OCI-LY7 (cell line): ENCODE results near the gene RPS6KA2. TPM values are rescaled to one million over a fixed set of nuclear protein-coding genes. Genes with fewer than 3 reads are reported as not detected.

Source experiments
- BruUV-seq: library from RNA; stranded (reverse); fragments of 400-500 nt; replicated peaks from 2 replicates; lab custom pipeline; 2021; lab: Mats Ljungman, UMichigan
- CTCF ChIA-PET: fragments of 300-600 bp; sonication (Branson Sonifier 250); formaldehyde crosslinking; loops from one replicate; lab custom pipeline; 2022; ENCODE audit warnings: antibody characterized with exemption; ENCODE audit not compliant: unreplicated experiment; lab: Charles Lee
- POLR2A ChIA-PET: fragments of 300-600 bp; sonication (Branson Sonifier 250); formaldehyde crosslinking; loops from one replicate; lab custom pipeline; 2022; ENCODE audit warnings: antibody characterized with exemption; lab: Charles Lee
- DNase-seq: peaks from one replicate; pipeline ENCODE4 v3.0.0-alpha.2; 2015; ENCODE audit warnings: low spot score
- H2AFZ ChIP-seq: fragments of 200-600 bp; sonication (generic), shearing (Covaris generic); 2 replicates; pipeline ENCODE4 v1.6.1; 2014; ENCODE audit warnings: mild to moderate bottlenecking, antibody characterized with exemption, low read length, moderate library complexity
- H3K27ac ChIP-seq: fragments of 200-600 bp; sonication (generic); 2 replicates; pipeline ENCODE4 v1.5.1; 2014; ENCODE audit warnings: mixed run types, low read depth, mild to moderate bottlenecking, moderate library complexity, low read length, inconsistent platforms; ENCODE audit not compliant: poor library complexity, severe bottlenecking
- H3K36me3 ChIP-seq: fragments of 200-600 bp; sonication (generic); 2 replicates; pipeline ENCODE4 v1.6.1; 2014; ENCODE audit warnings: mild to moderate bottlenecking, antibody characterized with exemption, low read length, moderate library complexity, mixed read lengths; ENCODE audit not compliant: insufficient read depth
- H3K4me1 ChIP-seq: fragments of 200-600 bp; sonication (generic); 2 replicates; pipeline ENCODE4 v1.5.1; 2014; ENCODE audit warnings: mild to moderate bottlenecking, low read length; ENCODE audit not compliant: insufficient read depth, poor library complexity, severe bottlenecking
- H3K4me2 ChIP-seq: fragments of 200-600 bp; sonication (generic); 2 replicates; pipeline ENCODE4 v1.6.1; 2014; ENCODE audit warnings: mild to moderate bottlenecking, low read length
- H3K4me3 ChIP-seq: fragments of 200-600 bp; sonication (generic); 2 replicates; pipeline ENCODE4 v1.5.1; 2014; ENCODE audit warnings: mild to moderate bottlenecking, low read depth, low read length; ENCODE audit not compliant: poor library complexity, severe bottlenecking
- H3K79me2 ChIP-seq: fragments of 200-600 bp; sonication (generic); 2 replicates; pipeline ENCODE4 v1.6.1; 2016; ENCODE audit warnings: low read depth, mild to moderate bottlenecking, low read length, moderate library complexity, mixed read lengths; ENCODE audit not compliant: insufficient read depth
- H3K9me2 ChIP-seq: fragments of 200-600 bp; sonication (generic); 2 replicates; pipeline ENCODE4 v1.6.1; 2016; ENCODE audit warnings: mild to moderate bottlenecking, low read length, mixed read lengths; ENCODE audit not compliant: insufficient read depth
- H3K9me3 ChIP-seq: fragments of 200-600 bp; sonication (generic); 2 replicates; pipeline ENCODE4 v1.6.1; 2014; ENCODE audit warnings: mild to moderate bottlenecking, mixed run types, low read length, mixed read lengths
- H4K20me1 ChIP-seq: fragments of 200-600 bp; sonication (generic); 2 replicates; pipeline ENCODE4 v1.6.1; 2014; ENCODE audit warnings: mild to moderate bottlenecking, antibody characterized with exemption, low read length, moderate library complexity, mixed read lengths; ENCODE audit not compliant: insufficient read depth
- EZH2phosphoT487 ChIP-seq: fragments of 200-600 bp; sonication (generic); IDR thresholded peaks from 2 replicates; pipeline ENCODE4 v1.6.1; 2018; ENCODE audit warnings: low read depth, borderline replicate concordance, mild to moderate bottlenecking, mixed run types, antibody characterized with exemption, low read length, moderate library complexity, mixed read lengths
- intact Hi-C: fragments of 100-400 bp; cut with micrococcal nuclease; formaldehyde crosslinking; loops from one replicate; pipeline ENCODE4 v1.10.0; 2022; ENCODE audit not compliant: unreplicated experiment
- total RNA-seq, 2 experiments: library from RNA; depleted of rRNA in 1 of 2; stranded (reverse); fragments of >200 nt in 1 of 2; shearing (Covaris generic) in 1 of 2; gene quantifications; 2 replicates each; pipeline ENCODE4 v1.2.3, GENCODE V29; 2014 to 2022
- TF ChIP-seq, protein P1 (sequence below): fragments of 200-600 bp; sonication (generic); conservative IDR thresholded peaks from 2 replicates; pipeline ENCODE4 v1.5.1; 2014; ENCODE audit warnings: mild to moderate bottlenecking, antibody characterized with exemption, low read length, moderate library complexity, mixed read lengths

Gene RPS6KA2
- total RNA-seq, 2 experiments from 2014 or later: 0.69 to 1.9 TPM

GRCh38 chr6:166637812-166638572 is 10.9 kb upstream of the RPS6KA2 start:
- no peaks in the 10 kb centered on the region for H3K36me3 ChIP-seq
- H3K79me2 ChIP-seq: no peaks in the 10 kb centered on the region
- no peak for TF ChIP-seq EZH2phosphoT487
- TF ChIP-seq, protein P1, sequence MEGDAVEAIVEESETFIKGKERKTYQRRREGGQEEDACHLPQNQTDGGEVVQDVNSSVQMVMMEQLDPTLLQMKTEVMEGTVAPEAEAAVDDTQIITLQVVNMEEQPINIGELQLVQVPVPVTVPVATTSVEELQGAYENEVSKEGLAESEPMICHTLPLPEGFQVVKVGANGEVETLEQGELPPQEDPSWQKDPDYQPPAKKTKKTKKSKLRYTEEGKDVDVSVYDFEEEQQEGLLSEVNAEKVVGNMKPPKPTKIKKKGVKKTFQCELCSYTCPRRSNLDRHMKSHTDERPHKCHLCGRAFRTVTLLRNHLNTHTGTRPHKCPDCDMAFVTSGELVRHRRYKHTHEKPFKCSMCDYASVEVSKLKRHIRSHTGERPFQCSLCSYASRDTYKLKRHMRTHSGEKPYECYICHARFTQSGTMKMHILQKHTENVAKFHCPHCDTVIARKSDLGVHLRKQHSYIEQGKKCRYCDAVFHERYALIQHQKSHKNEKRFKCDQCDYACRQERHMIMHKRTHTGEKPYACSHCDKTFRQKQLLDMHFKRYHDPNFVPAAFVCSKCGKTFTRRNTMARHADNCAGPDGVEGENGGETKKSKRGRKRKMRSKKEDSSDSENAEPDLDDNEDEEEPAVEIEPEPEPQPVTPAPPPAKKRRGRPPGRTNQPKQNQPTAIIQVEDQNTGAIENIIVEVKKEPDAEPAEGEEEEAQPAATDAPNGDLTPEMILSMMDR: no peak
- POLR2A ChIA-PET: interaction anchor here (1.2 kb wide), 1 partner anchor 15 kb away, joined by 6 read pairs; no protein-coding TSS in a partner anchor
- no TSS peak for BruUV-seq
- H3K4me2 ChIP-seq: no peak overlapping the region
- H3K9me3 ChIP-seq: no peaks in the 10 kb centered on the region
- H3K4me1 ChIP-seq: no peaks in the 10 kb centered on the region
- H3K9me2 ChIP-seq: no peaks in the 10 kb centered on the region
- no peak for DNase-seq
- no peak overlapping the region for H3K27ac ChIP-seq
- CTCF ChIA-PET: interaction anchor here (0.6 kb wide), 1 partner anchor 202 kb away, joined by 3 read pairs; no protein-coding TSS in a partner anchor
- no peak overlapping the region for H2AFZ ChIP-seq
- H3K4me3 ChIP-seq: no peak overlapping the region
- intact Hi-C loops: no loop called here
- no peaks in the 10 kb centered on the region for H4K20me1 ChIP-seq

DNA sequence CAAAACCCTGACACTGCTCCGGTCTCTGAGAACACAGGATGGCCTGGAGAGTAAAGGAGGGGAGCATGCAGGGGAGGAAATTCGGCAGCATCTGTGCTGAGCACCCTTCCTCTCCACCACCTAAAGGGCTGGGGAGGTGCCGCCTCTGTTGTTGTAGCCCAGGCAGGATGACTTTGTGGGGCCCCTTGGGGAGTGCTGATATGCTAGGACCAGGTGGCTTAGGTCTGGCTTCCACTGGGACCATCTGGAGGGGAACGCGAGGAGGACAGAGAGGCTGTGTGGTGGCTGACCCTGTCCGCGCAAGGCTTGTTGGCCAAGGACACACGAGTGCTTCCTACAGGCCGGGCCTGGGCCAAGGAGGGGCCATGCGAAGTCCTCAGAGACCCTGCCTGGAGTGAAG is 9.9 kb upstream of the RPS6KA2 start:
- Histone ChIP-seq H4K20me1 (no peaks in the 10 kb centered on the region), H3K27ac (no peak overlapping the region), H3K9me2 (no peaks in the 10 kb centered on the region), H3K79me2 (no peaks in the 10 kb centered on the region), H3K36me3 (no peaks in the 10 kb centered on the region), H3K4me1 (no peaks in the 10 kb centered on the region), H3K9me3 (no peaks in the 10 kb centered on the region), H2AFZ (no peak overlapping the region), H3K4me2 (no peak overlapping the region), H3K4me3 (no peak overlapping the region)
- TF ChIP-seq, protein P1: no peak
- no peak for TF ChIP-seq EZH2phosphoT487
- ChIA-PET CTCF (no interaction called here), POLR2A (no interaction called here)
- no peak for DNase-seq
- no TSS peak for BruUV-seq
- intact Hi-C loops: no loop called here
